K562 (cell line): ENCODE results near the gene CCNDBP1. TPM values are rescaled to one million over a fixed set of nuclear protein-coding genes. Genes with fewer than 3 reads are reported as not detected.

Experiments
- ARID3A ChIP-seq: IDR thresholded peaks from 2 replicates; pipeline ENCODE4 v1.6.1; 2012; ENCODE audit warnings: low read depth, low read length, improper control_type of control experiment, borderline replicate concordance
- CTCFL ChIP-seq: IDR thresholded peaks from 2 replicates; pipeline ENCODE4 v1.6.1; 2011; ENCODE audit warnings: borderline replicate concordance, low read depth, mild to moderate bottlenecking, moderate library complexity, low read length; ENCODE audit not compliant: insufficient read depth, poor library complexity, severe bottlenecking
- ESRRA ChIP-seq: fragments of 450-650 bp; IDR thresholded peaks from 2 replicates; pipeline ENCODE4 v1.6.1; 2014; ENCODE audit warnings: low read depth, mild to moderate bottlenecking, moderate library complexity, borderline replicate concordance
- FOXA3 ChIP-seq, 2 experiments: fragments of 450-650 bp in 1 of 2; sonication (generic) in 1 of 2; formaldehyde crosslinking; IDR thresholded peaks in 1 of 2; conservative IDR thresholded peaks in 1 of 2; 2 replicates each; pipeline versions ENCODE4 v1.4.0 to v1.8.0; 2020 to 2022; ENCODE audit warnings: mild to moderate bottlenecking in 2 of 2, missing genetic modification reagents in 1 of 2
- HIVEP1 ChIP-seq: fragments of 250-450 bp; sonication (Bioruptor Pico); IDR thresholded peaks from 2 replicates; pipeline ENCODE4 v1.4.0; 2020; ENCODE audit warnings: mild to moderate bottlenecking
- HLTF ChIP-seq: fragments of 450-650 bp; IDR thresholded peaks from 2 replicates; pipeline ENCODE4 v1.6.1; 2016
- HNRNPUL1 ChIP-seq: fragments of 200-400 bp; formaldehyde crosslinking; IDR thresholded peaks from 2 replicates; pipeline ENCODE4 v1.6.1; 2017; ENCODE audit warnings: low read length
- NRF1 ChIP-seq, 2 experiments: fragments of 450-650 bp; IDR thresholded peaks in 1 of 2; conservative IDR thresholded peaks in 1 of 2; 2 replicates each; pipeline ENCODE4 v1.6.1; 2014; ENCODE audit warnings: mild to moderate bottlenecking in 2 of 2
- RCOR1 ChIP-seq, 2 experiments: IDR thresholded peaks; 2 replicates each; pipeline ENCODE4 v1.6.1; 2012; ENCODE audit warnings: low read depth in 2 of 2, low read length in 2 of 2, borderline replicate concordance in 1 of 2, improper control_type of control experiment in 1 of 2
- SMARCA4 ChIP-seq: fragments of 450-650 bp; IDR thresholded peaks from 2 replicates; pipeline ENCODE4 v1.6.1; 2016
- TARDBP ChIP-seq: fragments of 450-650 bp; IDR thresholded peaks from 2 replicates; pipeline ENCODE4 v1.6.1; 2016
- U2AF2 ChIP-seq: fragments of 200-400 bp; formaldehyde crosslinking; optimal IDR thresholded peaks from 2 replicates; pipeline ENCODE3; 2017; ENCODE audit warnings: low read depth, mild to moderate bottlenecking, low read length
- USF2 ChIP-seq: sonication (generic); formaldehyde crosslinking; IDR thresholded peaks from 2 replicates; pipeline ENCODE4 v1.5.0; 2020; ENCODE audit warnings: missing genetic modification reagents
- VEZF1 ChIP-seq: fragments of 200-800 bp; sonication (Bioruptor generic); IDR thresholded peaks from 2 replicates; pipeline ENCODE4 v1.6.1; 2017; ENCODE audit warnings: missing genetic modification characterization, missing compliant biosample characterization
- XRCC4 ChIP-seq: IDR thresholded peaks from one replicate; pipeline ENCODE4 v1.6.1; 2011; ENCODE audit not compliant: insufficient read depth, insufficient read length; ENCODE audit errors: extremely low read depth
- ZBTB2 ChIP-seq: fragments of 450-650 bp; IDR thresholded peaks from 2 replicates; pipeline ENCODE4 v1.6.1; 2016; ENCODE audit warnings: antibody characterized with exemption
- ZKSCAN3 ChIP-seq: fragments of 250-450 bp; sonication (Bioruptor Pico); IDR thresholded peaks from 2 replicates; pipeline ENCODE4 v1.4.0; 2020
- polyA plus RNA-seq, 8 experiments: library from polyadenylated mRNA; depleted of rRNA in 4 of 8; stranded (reverse) in 5 of 8; unstranded in 3 of 8; fragments of >200 nt; fragmentation: Nextera tagmentation in 2 of 8; fragmentation: Illumina TruSeq in 1 of 8; extraction: Ambion mirVana in 2 of 8; extraction: Trizol in 1 of 8; gene quantifications; 2 replicates each; pipeline versions ENCODE4 v1.2.1 to v1.2.3, GENCODE V29; 2011 to 2014; ENCODE audit warnings: inconsistent platforms in 1 of 8, missing spikeins in 1 of 8
- total RNA-seq, 7 experiments: library from RNA; depleted of rRNA in 6 of 7; stranded (reverse); fragments of >200 nt in 6 of 7; fragmentation: Illumina TruSeq in 2 of 7; extraction: Trizol in 2 of 7; gene quantifications; 2 replicates each; pipeline versions ENCODE4 v1.2.1 to v1.2.3, GENCODE V29; 2011 to 2021; ENCODE audit warnings: low replicate concordance in 1 of 7

CCNDBP1 gene
- total and polyA plus RNA-seq, 9 of the 15 experiments (the other 6 are each of a cell fraction or from before 2014, with no cell fraction given), result 37.0 to 111 (median 55.5) TPM

- TF ChIP-seq ZKSCAN3 (CRISPR knock-in tag) (no peak), USF2 (no peak), ARID3A (no peak), TARDBP (no peak), CTCFL (peak; percentile 15), NRF1 (conservative IDR thresholded peaks at IDR 0.05 in 1 of 2, IDR thresholded peaks at IDR 0.05 in 1 of 2) (peak in 1 of 2 experiments; percentile 17; a peak in 1 of 4 replicates), ESRRA (peak; percentile 24; the same call in 1 of the 2 replicates), SMARCA4 (0 out of 2 replicates have a peak, but pooled peaks have one; percentile 14), HLTF (0 out of 2 replicates have a peak, but pooled peaks have one; percentile 14), VEZF1 (peak; percentile 63), RCOR1 (IDR thresholded peaks at IDR 0.05; ENCODE audit: borderline replicate concordance in 1 of 2, low read depth in 2 of 2, low read length in 2 of 2) (0 out of 4 replicates have a peak, but pooled peaks of 1 of the 2 experiments have one; percentile 43), U2AF2 (no peak), XRCC4 (no peak), FOXA3 (CRISPR knock-in tag; conservative IDR thresholded peaks at IDR 0.05 in 1 of 2, IDR thresholded peaks at IDR 0.05 in 1 of 2) (no peak), HIVEP1 (CRISPR knock-in tag) (no peak), HNRNPUL1 (no peak), ZBTB2 (no peak)
Measured at GRCh38 chr15:43204016-43204901, 19.1 kb downstream of the CCNDBP1 start (continued).
